ENCODE data around the gene EFEMP1. TPM values are rescaled to one million over a fixed set of nuclear protein-coding genes. Genes with fewer than 3 reads are reported as not detected.
"Not testable (repeated sequence)": the region's sequence is repeated elsewhere in the genome, so short reads cannot be mapped to it uniquely, and the experiment has no call there.

EFEMP1 gene
- total RNA-seq, 4 donors from 2014 or later: 11.2 to 68.3 (median 41.8) TPM

GRCh38 chr2:55840460-55840859, 83.1 kb downstream of the EFEMP1 start:
- H3K27me3 ChIP-seq: no peaks in the 10 kb centered on the region
- H3K27ac ChIP-seq: peak overlapping the region in 1 of 4 donors; percentile 41
- intact Hi-C loops (cut with DNase I): no loop called here
- H3K4me3 ChIP-seq: no peak overlapping the region
- DNase-seq: no peak
- peaks cover 0 to 39% (median 9%) of the 10 kb centered on the region in 3 donors for H3K4me1 ChIP-seq
- no peaks in the 10 kb centered on the region for H3K9me3 ChIP-seq
- H3K36me3 ChIP-seq: no peaks in the 10 kb centered on the region
- 73 to 90% methylated on average over 1 of the region's 1 CpG for WGBS, 2 donors
- no peak for TF ChIP-seq POLR2A (IDR thresholded peaks at IDR 0.05)
- TF ChIP-seq, protein P1, sequence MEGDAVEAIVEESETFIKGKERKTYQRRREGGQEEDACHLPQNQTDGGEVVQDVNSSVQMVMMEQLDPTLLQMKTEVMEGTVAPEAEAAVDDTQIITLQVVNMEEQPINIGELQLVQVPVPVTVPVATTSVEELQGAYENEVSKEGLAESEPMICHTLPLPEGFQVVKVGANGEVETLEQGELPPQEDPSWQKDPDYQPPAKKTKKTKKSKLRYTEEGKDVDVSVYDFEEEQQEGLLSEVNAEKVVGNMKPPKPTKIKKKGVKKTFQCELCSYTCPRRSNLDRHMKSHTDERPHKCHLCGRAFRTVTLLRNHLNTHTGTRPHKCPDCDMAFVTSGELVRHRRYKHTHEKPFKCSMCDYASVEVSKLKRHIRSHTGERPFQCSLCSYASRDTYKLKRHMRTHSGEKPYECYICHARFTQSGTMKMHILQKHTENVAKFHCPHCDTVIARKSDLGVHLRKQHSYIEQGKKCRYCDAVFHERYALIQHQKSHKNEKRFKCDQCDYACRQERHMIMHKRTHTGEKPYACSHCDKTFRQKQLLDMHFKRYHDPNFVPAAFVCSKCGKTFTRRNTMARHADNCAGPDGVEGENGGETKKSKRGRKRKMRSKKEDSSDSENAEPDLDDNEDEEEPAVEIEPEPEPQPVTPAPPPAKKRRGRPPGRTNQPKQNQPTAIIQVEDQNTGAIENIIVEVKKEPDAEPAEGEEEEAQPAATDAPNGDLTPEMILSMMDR (IDR thresholded peaks at IDR 0.05): no peak

DNA sequence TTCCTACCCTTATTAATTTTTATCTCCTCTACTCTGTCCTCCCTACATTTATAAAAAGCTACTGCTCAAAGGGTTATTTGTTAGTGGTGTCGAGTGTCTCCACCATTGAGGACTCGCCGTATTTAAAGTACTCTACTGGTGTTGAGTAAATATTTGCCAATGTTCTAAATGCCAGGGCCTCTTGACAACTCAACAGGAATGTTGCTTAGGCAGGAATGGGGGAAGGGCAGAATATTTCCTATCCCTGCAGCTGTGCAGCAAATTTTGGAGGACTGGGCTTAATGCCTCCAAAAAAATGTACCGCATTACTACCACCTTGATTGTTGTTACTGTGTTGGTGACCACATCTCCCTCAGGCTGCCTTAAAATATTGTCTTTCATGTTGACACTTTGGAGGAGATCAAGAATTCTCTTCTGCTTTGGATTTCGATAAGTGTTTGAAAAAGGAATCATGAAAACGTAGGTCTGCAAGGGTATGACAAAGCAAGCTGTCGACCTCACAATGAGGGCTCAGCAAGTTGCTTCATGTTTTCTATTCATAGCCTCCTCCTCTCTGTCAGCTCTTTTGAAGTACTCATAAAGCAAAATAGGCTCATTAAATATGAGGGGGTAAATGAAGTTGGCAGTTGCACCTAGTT, 84.3 kb downstream of the EFEMP1 start:
- 19 to 29% methylated on average over 7 of the region's 7 CpGs for WGBS, 2 donors
- H3K27ac ChIP-seq: peak overlapping the region; percentile 41 to 61 (median 45)

GRCh38 chr2:55838653-55839052, 84.9 kb downstream of the EFEMP1 start:
- intact Hi-C loops (cut with DNase I): no loop called here
- no peak overlapping the region for H3K4me3 ChIP-seq
- 35 to 58% methylated on average over 1 of the region's 1 CpG for WGBS, 2 donors
- H3K9me3 ChIP-seq: no peaks in the 10 kb centered on the region
- no peak for DNase-seq
- peak overlapping the region; percentile 41 to 61 (median 45) for H3K27ac ChIP-seq
- no peaks in the 10 kb centered on the region for H3K27me3 ChIP-seq
- H3K4me1 ChIP-seq: peaks cover 0 to 35% (median 9%) of the 10 kb centered on the region in 3 donors
- TF ChIP-seq, protein P1 (IDR thresholded peaks at IDR 0.05): no peak
- no peak for TF ChIP-seq POLR2A (IDR thresholded peaks at IDR 0.05)
- H3K36me3 ChIP-seq: no peaks in the 10 kb centered on the region

More for the DNA sequence above, 84.3 kb downstream of the EFEMP1 start:
- H3K9me3 ChIP-seq: no peaks in the 10 kb centered on the region
- peak overlapping the region in 1 of 4 donors; percentile 31 for H3K4me3 ChIP-seq
- H3K36me3 ChIP-seq: no peaks in the 10 kb centered on the region
- H3K27me3 ChIP-seq: no peaks in the 10 kb centered on the region
- peaks cover 0 to 39% (median 9%) of the 10 kb centered on the region in 3 donors for H3K4me1 ChIP-seq
- DNase-seq: no peak
- intact Hi-C loops (cut with DNase I): no loop called here
- no peak for TF ChIP-seq POLR2A (IDR thresholded peaks at IDR 0.05)
- TF ChIP-seq, protein P1 (IDR thresholded peaks at IDR 0.05): no peak

GRCh38 chr2:55838117-55838516, 85.5 kb downstream of the EFEMP1 start:
- H3K27ac ChIP-seq: peak overlapping the region in 2 of 4 donors; percentile 42 to 61
- peaks cover 0 to 30% (median 9%) of the 10 kb centered on the region in 3 donors for H3K4me1 ChIP-seq
- 40 to 63% methylated on average over 1 of the region's 1 CpG for WGBS, 2 donors
- H3K4me3 ChIP-seq; H3K36me3 ChIP-seq; H3K9me3 ChIP-seq; DNase-seq; H3K27me3 ChIP-seq; intact Hi-C loops (cut with DNase I): not testable (repeated sequence)

- Histone ChIP-seq H3K4me3 (no peak overlapping the region), H3K9me3 (no peaks in the 10 kb centered on the region), H3K36me3 (no peaks in the 10 kb centered on the region)
Observed at GRCh38 chr2:55837073-55837472, 86.5 kb downstream of the EFEMP1 start.

DNA sequence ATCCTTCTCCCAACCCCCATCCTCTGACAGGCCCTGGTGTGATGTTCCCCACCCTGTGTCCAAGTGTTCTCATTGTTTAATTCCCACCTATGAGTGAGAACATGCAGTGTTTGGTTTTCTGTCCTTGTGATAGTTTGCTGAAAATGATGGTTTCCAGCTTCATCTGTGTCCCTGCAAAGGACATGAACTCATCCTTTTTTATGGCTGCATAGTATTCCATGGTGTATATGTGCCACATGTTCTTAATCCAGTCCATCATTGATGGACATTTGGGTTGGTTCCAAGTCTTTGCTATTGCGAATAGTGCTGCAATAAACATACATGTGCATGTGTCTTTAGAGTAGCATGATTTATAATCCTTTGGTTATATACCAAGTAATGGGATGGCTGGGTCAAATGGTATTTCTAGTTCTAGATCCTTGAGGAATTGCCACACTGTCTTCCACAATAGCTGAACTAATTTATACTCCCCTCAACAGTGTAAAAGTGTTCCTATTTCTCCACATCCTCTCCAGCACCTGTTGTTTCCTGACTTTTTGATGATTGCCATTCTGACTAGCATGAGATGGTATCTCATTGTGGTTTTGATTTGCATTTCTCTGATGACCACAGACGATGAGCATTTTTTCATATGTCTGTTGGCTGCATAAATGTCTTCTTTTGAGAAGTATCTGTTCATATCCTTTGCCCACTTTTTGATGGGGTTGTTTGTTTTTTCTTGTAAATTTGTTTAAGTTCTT, 91.7 kb downstream of the EFEMP1 start:
- H3K36me3 ChIP-seq; H3K9me3 ChIP-seq; intact Hi-C loops (cut with DNase I); H3K4me3 ChIP-seq; H3K27ac ChIP-seq; H3K27me3 ChIP-seq; DNase-seq; H3K4me1 ChIP-seq: not testable (repeated sequence)
- WGBS, 2 donors: 56 to 69% methylated on average over 2 of the region's 2 CpGs

More at GRCh38 chr2:55837073-55837472, 86.5 kb downstream of the EFEMP1 start:
- 50 to 60% methylated on average over 1 of the region's 9 CpGs for WGBS, 2 donors
- H3K27ac ChIP-seq: no peak overlapping the region
- H3K4me1 ChIP-seq: peaks cover 0 to 22% (median 9%) of the 10 kb centered on the region in 3 donors
- H3K27me3 ChIP-seq: no peaks in the 10 kb centered on the region
- intact Hi-C loops (cut with DNase I): no loop called here
- TF ChIP-seq POLR2A (IDR thresholded peaks at IDR 0.05): no peak
- TF ChIP-seq, protein P1 (IDR thresholded peaks at IDR 0.05): no peak
- no peak for DNase-seq

Measured in esophagus squamous epithelium (tissue), 5 donors.